Measurements from ENCODE around the gene CEP57L1. TPM values are rescaled to one million over a fixed set of nuclear protein-coding genes. Genes with fewer than 3 reads are reported as not detected.

Gene CEP57L1
- total RNA-seq, 2 donors from 2014 or later, result 10.2 to 13.1 TPM

DNA sequence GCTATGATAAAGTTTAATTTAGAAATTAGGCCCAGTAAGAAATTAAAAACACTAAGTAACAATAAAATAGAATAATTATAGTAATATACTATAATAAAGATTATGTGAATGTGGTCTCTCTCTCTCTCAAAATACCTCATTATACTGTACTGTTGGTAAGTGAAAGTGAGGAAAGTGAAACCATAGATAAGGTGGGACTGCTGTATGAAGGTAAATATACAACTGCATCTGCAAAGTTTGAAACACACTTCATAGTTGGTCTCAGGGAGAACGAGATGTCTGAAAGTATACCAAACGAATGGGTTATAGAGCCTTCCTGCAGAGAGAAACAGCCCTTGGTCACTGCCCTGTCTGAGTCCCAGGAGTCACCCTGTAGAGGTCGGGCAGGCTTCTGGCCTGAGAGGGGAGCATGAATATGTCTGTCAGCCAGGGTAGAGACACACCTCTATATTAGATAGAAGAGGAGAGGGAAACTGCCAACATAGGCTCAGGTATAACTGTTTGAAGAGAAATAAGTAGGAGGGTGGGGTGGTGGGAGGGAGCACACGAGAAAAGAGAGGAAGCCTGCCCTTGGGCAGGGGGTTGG lies 32.4 kb upstream of the CEP57L1 start:
- no peaks in the 10 kb centered on the region for H3K36me3 ChIP-seq
- no peaks in the 10 kb centered on the region for H3K9me3 ChIP-seq
- no peak for DNase-seq
- TF ChIP-seq, protein P1, sequence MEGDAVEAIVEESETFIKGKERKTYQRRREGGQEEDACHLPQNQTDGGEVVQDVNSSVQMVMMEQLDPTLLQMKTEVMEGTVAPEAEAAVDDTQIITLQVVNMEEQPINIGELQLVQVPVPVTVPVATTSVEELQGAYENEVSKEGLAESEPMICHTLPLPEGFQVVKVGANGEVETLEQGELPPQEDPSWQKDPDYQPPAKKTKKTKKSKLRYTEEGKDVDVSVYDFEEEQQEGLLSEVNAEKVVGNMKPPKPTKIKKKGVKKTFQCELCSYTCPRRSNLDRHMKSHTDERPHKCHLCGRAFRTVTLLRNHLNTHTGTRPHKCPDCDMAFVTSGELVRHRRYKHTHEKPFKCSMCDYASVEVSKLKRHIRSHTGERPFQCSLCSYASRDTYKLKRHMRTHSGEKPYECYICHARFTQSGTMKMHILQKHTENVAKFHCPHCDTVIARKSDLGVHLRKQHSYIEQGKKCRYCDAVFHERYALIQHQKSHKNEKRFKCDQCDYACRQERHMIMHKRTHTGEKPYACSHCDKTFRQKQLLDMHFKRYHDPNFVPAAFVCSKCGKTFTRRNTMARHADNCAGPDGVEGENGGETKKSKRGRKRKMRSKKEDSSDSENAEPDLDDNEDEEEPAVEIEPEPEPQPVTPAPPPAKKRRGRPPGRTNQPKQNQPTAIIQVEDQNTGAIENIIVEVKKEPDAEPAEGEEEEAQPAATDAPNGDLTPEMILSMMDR (IDR thresholded peaks at IDR 0.05), result no peak
- no peak overlapping the region for H3K9ac ChIP-seq (ENCODE audit: low read depth in 2 of 2, low read length in 2 of 2)
- no peaks in the 10 kb centered on the region for H3K4me1 ChIP-seq
- no peaks in the 10 kb centered on the region for H3K27me3 ChIP-seq
- no peak overlapping the region for H3K4me3 ChIP-seq
- intact Hi-C loops (cut with DNase I), result no loop called here
- H3K27ac ChIP-seq, result no peak overlapping the region

DNA sequence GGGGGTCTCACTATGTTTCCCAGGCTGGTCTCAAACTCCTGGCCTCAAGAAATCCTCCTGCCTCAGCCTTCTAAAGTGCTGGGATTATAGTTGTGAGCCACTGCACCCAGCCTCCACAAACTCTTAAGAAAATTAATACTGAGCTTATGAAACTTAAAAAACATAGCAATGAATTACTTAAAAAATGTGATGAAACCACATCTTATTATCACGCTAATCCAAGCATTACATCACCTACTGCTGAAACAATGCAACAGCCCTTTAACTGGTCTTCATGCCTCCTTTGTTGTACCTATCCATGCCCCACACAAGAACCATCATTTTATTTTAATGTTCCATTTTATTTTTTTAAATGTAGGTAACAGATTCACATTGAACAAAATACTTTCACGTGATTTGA lies 25.6 kb upstream of the CEP57L1 start:
- H3K4me1 ChIP-seq, result no peaks in the 10 kb centered on the region
- H3K36me3 ChIP-seq, result no peaks in the 10 kb centered on the region
- no peak overlapping the region for H3K9ac ChIP-seq (ENCODE audit: low read depth in 2 of 2, low read length in 2 of 2)
- intact Hi-C loops (cut with DNase I), result loop anchor here (5.0 to 10.0 kb wide), 3 partner anchors 177 to 527 kb away; no protein-coding TSS in a partner anchor
- H3K4me3 ChIP-seq, result no peak overlapping the region
- TF ChIP-seq, protein P1 (IDR thresholded peaks at IDR 0.05), result no peak
- no peaks in the 10 kb centered on the region for H3K27me3 ChIP-seq
- DNase-seq, result no peak
- H3K9me3 ChIP-seq, result no peaks in the 10 kb centered on the region
- H3K27ac ChIP-seq, result no peak overlapping the region

DNA sequence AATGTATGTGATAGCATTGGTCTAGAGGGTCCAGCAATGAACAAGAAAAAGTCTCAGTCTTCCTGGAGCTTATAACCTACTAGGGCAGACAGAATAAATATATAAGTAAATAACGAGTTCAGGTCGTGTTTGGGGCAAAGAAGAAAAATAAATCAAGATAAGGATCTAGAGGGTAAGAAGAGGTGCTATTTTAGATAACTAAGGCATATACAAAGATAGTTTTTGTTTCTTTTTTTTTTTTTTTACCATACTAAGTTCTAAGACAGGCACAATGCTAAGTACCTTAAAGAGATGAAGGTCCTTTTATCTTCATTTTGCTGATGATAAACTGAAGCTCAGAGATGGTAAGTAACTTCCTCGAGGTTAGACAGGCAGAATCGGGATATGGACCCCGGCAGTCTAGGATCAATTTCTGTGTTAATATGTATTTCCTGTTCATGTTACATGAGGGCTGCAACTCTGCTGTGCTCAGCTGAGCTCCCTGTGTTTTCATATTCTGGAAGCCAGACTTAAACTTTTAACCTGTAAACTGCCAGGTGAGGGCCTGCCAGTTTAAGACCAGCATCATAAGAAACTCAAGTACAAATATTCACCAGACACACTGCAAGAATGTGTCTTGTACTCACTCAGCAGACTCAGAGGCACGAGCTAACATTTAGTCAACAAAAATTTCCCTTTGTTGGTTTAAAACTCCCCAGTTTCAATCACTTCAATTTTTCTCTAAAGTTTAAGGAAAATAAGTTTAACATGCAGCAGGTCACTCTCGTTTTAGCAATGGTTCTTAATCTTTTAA lies 24.0 kb upstream of the CEP57L1 start:
- TF ChIP-seq, protein P1 (IDR thresholded peaks at IDR 0.05), result no peak
- H3K4me3 ChIP-seq, result no peak overlapping the region
- H3K9ac ChIP-seq (ENCODE audit: low read depth in 2 of 2, low read length in 2 of 2), result peak overlapping the region in 1 of 2 donors; percentile 14
- intact Hi-C loops (cut with DNase I), result loop anchor here (5.0 to 10.0 kb wide), 3 partner anchors 179 to 529 kb away; no protein-coding TSS in a partner anchor
- no peaks in the 10 kb centered on the region for H3K36me3 ChIP-seq
- no peak overlapping the region for H3K27ac ChIP-seq
- H3K9me3 ChIP-seq, result no peaks in the 10 kb centered on the region
- no peaks in the 10 kb centered on the region for H3K27me3 ChIP-seq
- DNase-seq, result no peak
- H3K4me1 ChIP-seq, result no peaks in the 10 kb centered on the region

DNA sequence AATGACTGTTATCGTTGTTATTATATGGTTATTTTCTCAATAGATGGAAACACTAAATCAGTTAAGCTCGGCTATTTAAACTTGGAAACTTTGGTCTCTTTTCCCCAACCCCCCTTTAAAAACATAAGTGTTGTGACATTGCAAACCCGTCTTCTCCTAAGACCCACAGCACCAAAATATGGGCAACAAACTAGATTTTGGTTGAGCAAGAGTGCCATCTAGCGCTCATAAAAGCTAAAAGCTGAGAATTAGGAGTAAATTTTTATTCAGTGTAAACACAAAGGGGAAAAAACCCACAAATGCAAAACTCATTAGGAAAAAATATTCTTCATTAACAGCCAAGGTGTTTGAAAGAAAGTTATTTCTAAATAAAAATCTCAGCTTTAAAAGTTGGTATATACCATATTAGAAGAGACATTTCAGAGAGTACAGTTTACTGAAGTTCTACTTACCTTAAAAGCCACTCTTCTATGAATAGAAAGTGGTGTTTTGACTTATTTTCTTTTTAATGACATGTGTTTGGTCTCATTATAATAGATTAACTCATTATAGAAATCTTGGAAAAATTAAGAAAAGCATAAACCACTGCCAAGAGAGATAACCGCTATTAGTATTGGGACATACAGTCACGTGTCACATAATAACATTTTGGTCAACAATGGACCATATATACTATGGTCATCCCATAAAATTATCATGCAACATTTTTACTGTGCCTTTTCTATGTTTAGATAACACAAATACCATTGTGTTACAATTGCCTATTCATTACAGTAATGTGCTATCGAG lies 21.8 kb upstream of the CEP57L1 start:
- intact Hi-C loops (cut with DNase I), result loop anchor here (5.0 to 10.0 kb wide), 3 partner anchors 181 to 531 kb away; no protein-coding TSS in a partner anchor
- H3K36me3 ChIP-seq, result no peaks in the 10 kb centered on the region
- H3K27me3 ChIP-seq, result no peaks in the 10 kb centered on the region
- TF ChIP-seq, protein P1 (IDR thresholded peaks at IDR 0.05), result peak; percentile 54
- no peak overlapping the region for H3K27ac ChIP-seq
- H3K4me3 ChIP-seq, result no peak overlapping the region
- peak; percentile 58 for DNase-seq
- H3K9ac ChIP-seq (ENCODE audit: low read depth in 2 of 2, low read length in 2 of 2), result no peak overlapping the region
- no peaks in the 10 kb centered on the region for H3K4me1 ChIP-seq
- no peaks in the 10 kb centered on the region for H3K9me3 ChIP-seq

DNA sequence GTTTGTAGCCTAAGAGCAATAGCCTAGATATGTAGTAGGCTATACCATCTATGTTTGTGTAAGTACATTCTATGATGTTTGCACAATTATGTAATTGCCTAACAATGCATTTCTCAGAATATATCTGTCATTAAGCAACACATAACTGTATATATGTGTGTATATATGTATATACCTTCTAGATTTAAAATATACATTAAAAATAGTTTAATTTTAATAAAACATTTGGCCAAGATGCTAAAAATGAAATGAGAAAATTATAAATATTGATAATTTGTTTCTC lies 21.2 kb upstream of the CEP57L1 start:
- no peak for DNase-seq
- Histone ChIP-seq H3K27ac (no peak overlapping the region), H3K4me3 (no peak overlapping the region), H3K9ac (ENCODE audit: low read depth in 2 of 2, low read length in 2 of 2) (no peak overlapping the region), H3K27me3 (no peaks in the 10 kb centered on the region), H3K4me1 (no peaks in the 10 kb centered on the region), H3K36me3 (no peaks in the 10 kb centered on the region), H3K9me3 (no peaks in the 10 kb centered on the region)
- intact Hi-C loops (cut with DNase I), result loop anchor here (5.0 to 10.0 kb wide), 3 partner anchors 182 to 532 kb away; no protein-coding TSS in a partner anchor
- TF ChIP-seq, protein P1 (IDR thresholded peaks at IDR 0.05), result no peak

Measured in colonic mucosa (tissue), 4 donors.